Gastroesophageal sphincter (tissue), 3 donors: Measurements from ENCODE around the gene ME1.

ENCODE experiments used
- POLR2A ChIP-seq, 2 donors: fragments of 450-650 bp; IDR thresholded peaks; one replicate each; pipeline ENCODE4 v1.6.1; 2017; ENCODE audit warnings: antibody characterized with exemption in 2 of 2, mild to moderate bottlenecking in 2 of 2, moderate library complexity in 1 of 2
- POLR2AphosphoS5 ChIP-seq: sonication (generic); formaldehyde crosslinking; IDR thresholded peaks from one replicate; pipeline ENCODE4 v1.6.1; 2017; ENCODE audit warnings: antibody characterized with exemption
- TF ChIP-seq, protein P1 (sequence below), 4 experiments: fragments of 200-600 bp in 2 of 4; fragments of 450-650 bp in 2 of 4; sonication (generic) in 1 of 4; IDR thresholded peaks; one replicate each; pipeline ENCODE4 v1.5.1; 2017 to 2019; ENCODE audit warnings: antibody characterized with exemption in 4 of 4, mild to moderate bottlenecking in 2 of 4, moderate library complexity in 2 of 4

- TF ChIP-seq, protein P1, sequence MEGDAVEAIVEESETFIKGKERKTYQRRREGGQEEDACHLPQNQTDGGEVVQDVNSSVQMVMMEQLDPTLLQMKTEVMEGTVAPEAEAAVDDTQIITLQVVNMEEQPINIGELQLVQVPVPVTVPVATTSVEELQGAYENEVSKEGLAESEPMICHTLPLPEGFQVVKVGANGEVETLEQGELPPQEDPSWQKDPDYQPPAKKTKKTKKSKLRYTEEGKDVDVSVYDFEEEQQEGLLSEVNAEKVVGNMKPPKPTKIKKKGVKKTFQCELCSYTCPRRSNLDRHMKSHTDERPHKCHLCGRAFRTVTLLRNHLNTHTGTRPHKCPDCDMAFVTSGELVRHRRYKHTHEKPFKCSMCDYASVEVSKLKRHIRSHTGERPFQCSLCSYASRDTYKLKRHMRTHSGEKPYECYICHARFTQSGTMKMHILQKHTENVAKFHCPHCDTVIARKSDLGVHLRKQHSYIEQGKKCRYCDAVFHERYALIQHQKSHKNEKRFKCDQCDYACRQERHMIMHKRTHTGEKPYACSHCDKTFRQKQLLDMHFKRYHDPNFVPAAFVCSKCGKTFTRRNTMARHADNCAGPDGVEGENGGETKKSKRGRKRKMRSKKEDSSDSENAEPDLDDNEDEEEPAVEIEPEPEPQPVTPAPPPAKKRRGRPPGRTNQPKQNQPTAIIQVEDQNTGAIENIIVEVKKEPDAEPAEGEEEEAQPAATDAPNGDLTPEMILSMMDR (IDR thresholded peaks at IDR 0.05) = no peak
- no peak for TF ChIP-seq POLR2A (IDR thresholded peaks at IDR 0.05)
- no peak for TF ChIP-seq POLR2AphosphoS5
Observed at GRCh38 chr6:83169106-83169505, 261.7 kb downstream of the ME1 start.
